ENCODE results near the gene RETREG2.
A peak's percentile ranks its signal among the peaks of the same experiment; 100 is the strongest.
"Not testable (repeated sequence)": the region's sequence is repeated elsewhere in the genome, so short reads cannot be mapped to it uniquely, and the experiment has no call there.

Gene RETREG2

DNA sequence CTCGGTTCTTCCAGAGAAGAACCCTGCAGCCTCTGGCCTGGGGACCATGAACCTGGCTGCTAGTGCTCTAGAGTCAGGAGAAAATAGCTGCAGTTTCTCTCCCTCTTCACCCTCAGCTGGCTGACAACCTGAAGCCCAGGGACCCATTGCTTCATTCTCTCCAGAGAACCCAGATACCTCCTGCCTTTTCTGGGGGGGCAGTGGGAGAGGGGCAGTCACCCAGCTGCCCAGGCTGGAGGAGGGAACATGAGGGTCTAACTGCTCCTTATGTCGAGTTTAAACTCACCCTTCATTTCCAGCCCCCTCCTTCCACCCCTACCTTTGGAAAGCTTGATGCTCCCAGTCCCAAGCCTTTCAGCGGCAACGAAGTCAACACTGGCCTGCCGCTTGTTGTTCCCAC lies 20.9 kb downstream of the RETREG2 start:
- DNase-seq, result no peak

DNA sequence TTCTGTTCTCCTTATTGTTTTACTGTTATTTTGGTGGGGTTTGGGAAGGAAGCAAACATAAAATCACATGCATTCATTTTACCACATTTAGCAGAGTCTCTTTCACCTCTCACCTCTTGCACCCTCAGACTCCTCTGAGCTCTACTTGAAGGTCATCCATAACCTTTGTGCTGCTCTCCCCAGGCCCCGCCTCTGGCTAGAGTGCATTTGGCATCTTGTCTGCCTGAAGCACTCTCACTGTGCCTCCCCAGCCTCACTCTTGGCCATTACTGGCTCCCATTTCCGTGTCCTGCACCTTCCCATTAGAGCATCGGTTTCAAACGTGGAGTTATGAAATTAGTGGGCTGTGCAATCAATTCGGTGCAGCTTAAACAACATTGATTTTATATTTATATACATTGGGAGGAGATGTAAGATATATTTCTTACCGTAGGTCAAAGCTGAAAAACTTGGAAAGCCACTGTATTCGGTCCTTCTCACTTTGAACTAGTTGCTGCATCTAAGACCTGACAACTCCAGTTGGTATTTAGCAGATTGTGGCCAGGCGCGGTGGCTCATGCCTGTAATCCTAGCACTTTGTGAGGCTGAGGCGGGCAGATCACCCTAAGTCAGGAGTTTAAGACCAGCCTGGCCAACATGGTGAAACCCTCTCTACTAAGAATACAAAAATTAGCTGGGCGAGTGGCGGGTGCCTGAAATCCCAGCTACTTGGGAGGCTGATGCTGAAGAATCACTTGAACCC lies 21.6 kb downstream of the RETREG2 start:
- no peak for DNase-seq

DNA sequence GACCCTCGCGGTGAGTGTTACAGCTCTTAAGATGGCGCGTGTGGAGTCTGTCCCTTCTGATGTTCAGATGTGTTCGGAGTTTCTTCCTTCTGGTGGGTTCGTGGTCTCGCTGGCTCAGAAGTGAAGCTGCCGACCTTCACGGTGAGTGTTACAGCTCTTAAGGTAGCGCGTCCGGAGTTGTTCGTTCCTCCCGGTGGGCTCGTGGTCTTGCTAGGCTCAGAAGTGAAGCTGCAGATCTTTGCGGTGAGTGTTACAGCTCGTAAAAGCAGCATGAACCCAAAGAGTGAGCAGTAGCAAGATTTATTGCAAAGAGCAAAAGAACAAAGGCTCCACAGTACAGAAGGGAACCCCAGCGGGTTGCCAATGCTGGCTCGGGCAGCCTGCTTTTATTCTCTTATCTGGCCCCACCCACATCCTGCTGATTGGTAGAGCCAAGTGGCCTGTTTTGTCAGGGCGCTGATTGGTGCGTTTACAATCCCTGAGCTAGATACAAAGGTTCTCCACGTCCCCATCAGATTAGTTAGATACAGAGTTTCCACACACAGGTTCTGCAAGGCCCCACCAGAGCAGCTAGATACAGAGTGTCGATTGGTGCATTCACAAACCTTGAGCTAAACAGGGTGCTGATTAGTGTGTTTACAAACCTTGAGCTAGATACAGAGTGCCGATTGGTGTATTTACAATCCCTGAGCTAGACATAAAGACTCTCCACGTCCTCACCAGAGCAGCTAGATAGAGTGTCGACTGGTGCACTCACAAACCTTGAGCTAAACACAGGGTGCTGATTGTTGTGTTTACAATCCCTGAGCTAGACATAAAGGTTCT lies 22.6 kb downstream of the RETREG2 start:
- DNase-seq, result peak; percentile 37

DNA sequence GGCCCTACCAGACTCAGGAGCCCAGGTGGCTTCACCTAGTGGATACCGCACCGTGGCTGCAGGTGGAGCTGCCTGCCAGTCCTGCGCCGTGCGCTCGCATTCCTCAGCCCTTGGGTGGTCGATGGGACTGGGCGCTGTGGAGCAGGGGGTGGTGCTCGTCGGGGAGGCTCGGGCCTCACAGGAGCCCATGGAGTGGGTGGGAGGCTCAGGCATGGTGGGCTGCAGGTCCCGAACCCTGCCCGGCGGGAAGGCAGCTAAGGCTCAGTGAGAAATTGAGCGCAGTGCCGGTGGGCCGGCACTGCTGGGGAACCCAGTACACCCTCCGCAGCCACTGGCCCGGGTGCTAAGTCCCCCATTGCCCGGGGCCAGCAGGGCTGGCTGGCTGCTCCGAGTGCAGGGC lies 23.3 kb downstream of the RETREG2 start:
- not testable (repeated sequence) for DNase-seq

DNA sequence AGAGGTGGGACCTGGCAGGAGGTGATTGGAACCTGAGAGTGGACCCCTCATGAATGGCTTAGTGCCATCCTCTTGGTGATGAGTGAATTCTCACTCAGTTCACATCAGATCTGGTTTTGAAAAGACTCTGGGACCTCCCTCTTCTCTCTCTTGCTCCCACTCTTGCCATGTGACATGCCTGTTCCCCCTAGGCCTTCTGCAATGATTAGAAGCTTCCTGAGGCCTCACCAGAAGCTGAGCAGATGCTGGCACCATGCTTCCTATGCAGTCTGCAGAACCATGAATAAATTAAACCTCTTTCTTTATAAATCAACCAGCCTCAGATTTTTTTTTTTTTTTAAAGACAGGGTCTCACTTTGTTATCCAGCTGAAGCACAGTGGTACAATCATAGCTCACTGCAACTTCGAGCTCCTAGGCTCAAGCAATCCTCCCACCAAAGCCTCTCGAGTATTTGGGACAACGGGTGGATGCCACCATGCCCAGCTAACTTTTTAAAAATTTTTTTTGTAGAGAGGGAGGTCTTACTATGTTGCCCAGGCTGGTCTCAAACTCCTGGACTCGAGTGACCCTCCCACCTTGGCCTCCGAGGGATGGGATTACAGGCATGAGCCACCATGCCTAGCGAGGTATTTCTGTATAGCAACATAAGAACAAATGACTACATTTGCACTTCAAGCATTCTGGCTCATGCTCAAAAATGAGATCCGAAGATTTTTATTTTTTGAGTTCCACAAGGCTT lies 26.5 kb downstream of the RETREG2 start:
- no peak for DNase-seq

DNA sequence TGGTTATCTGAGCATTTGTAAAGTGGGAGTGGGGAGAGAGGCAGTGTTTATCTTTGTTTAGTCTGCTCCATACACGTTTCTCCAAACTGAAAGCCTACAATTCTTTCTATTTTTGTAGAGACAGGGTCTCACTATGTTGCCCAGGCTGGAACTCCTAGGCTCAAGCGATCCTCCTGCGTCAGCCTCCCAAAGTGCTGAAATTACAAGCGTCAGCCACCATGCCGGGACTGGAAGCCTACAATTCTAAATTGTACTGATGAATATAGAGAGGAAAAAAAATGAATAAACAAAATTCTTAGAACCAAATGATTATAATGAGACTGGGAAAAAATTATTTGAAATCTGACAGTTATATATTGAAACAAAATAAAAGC lies 27.1 kb downstream of the RETREG2 start:
- DNase-seq, result no peak

DNA sequence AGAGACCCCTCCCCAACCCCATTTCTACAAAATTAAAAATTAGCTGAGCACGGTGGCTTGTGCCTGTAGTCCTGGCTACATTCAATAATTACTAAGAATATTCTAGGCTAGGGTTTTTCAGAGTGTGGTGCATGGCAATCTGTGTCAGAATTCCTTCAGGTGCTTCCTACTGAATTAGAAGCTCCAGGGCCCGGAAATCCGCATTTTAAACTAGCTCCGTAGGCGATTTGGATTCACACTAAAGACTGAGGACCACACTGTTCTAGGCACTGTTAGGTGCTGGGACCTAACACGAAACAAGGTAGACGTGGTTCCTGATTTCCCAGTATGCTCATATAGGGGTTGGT lies 27.9 kb downstream of the RETREG2 start:
- DNase-seq, result no peak

DNA sequence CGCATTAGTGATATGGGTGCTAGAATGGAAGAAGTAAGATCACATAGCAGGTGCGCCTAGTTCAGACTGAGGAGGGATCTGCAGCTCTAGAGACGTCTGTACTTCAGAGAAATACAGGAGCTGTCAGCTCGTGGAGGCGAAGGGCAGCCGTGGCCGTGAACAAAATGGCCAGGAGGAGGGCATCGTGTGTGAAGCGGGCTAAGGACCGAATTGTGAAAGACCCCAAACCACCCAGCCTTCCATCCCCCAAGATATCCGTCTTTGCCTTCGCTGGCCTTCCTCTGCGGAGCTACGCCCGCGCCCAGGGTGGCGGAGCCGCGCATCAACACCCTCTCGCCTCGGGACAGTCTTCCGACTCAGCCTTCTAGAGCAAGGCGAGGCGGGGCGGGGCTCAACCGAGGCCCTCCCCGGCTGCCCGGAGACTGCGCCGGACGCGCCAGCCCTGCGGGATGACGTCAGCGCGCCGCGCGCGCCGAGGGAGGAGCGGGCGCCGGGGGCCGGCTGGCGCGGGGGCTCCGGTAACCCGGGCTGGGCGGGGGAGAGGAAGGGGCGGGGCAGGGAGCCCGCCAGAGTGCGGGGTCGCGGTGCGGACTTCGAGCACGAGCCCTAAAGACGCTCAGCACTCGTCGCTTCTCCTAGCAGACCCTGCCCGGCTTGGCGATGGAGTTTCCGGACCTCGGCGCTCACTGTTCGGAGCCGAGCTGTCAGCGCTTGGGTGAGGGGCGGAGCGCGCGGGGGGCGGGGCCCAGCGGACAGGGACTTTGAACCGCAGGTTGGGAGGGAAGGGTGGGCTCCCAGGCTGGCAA lies 28.5 kb downstream of the RETREG2 start, which contains the start of gene ZFAND2B:
TSS of gene ZFAND2B (plus strand) at position 455 of the 806 bp plus-strand sequence. CDS start at position 661, 206 bp downstream.
- peak; percentile 96 for DNase-seq

DNA sequence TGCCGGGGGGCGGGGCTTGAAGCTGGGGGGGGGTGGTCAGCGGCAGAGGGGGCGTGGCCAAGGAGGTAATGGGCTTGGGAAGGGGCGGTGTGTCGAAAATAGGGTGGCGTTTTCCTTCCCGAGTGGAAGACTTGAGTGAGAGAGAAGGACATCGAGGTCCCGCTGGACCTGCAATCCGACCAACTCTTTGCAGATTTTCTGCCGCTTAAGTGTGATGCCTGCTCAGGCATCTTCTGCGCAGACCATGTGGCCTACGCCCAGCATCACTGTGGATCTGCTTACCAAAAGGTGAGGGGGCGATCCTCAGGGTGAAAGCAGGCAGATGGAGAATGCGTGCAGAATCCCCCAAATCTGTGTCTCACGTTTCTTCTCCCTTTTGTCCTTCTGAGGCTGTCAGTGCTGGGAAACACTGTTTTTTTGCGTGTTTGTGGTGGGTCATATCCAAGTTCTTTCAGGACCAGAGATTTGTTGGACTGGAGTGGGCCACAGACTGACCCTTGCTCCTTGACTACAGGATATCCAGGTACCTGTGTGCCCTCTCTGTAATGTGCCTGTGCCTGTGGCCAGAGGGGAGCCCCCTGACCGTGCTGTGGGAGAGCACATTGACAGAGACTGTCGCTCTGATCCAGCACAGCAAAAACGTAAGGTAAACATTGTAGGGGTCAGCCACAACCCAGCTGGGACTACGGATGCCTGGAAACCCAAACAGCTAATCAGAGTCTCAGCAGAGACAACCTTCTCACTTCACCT lies 29.2 kb downstream of the RETREG2 start:
- DNase-seq, result no peak

DNA sequence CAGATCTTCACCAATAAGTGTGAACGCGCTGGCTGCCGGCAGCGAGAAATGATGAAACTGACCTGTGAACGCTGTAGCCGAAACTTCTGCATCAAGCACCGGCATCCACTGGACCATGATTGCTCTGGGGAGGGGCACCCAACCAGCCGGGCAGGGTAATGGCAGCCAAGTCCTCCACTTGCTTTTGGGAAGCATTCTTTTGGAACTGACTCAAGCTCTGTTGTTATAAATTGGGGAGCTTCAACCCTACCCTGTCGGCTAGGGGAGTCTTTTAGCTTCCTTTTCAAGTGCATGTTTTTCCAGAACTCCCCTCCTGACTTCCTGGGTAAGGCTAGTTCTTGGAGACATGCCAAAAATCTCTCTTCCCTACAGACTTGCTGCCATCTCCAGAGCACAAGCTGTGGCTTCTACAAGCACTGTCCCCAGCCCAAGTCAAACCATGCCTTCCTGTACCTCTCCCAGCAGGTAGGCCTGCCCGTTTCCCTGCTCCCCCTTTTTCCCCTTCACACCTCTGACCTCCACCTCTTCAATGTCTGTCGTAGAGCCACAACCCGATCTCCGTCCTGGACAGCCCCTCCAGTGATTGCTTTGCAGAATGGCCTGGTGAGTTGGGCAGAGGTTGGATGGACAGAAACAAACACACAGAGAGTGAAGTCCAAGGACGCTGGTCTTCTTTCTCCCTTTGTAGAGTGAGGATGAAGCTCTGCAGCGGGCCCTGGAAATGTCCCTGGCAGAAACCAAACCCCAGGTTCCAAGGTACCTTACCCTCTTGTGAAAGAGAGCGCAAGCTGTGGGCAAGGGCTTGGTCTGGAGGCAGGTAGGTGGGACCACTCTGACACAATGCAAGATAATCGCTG lies 30.0 kb downstream of the RETREG2 start:
- no peak for DNase-seq

DNA sequence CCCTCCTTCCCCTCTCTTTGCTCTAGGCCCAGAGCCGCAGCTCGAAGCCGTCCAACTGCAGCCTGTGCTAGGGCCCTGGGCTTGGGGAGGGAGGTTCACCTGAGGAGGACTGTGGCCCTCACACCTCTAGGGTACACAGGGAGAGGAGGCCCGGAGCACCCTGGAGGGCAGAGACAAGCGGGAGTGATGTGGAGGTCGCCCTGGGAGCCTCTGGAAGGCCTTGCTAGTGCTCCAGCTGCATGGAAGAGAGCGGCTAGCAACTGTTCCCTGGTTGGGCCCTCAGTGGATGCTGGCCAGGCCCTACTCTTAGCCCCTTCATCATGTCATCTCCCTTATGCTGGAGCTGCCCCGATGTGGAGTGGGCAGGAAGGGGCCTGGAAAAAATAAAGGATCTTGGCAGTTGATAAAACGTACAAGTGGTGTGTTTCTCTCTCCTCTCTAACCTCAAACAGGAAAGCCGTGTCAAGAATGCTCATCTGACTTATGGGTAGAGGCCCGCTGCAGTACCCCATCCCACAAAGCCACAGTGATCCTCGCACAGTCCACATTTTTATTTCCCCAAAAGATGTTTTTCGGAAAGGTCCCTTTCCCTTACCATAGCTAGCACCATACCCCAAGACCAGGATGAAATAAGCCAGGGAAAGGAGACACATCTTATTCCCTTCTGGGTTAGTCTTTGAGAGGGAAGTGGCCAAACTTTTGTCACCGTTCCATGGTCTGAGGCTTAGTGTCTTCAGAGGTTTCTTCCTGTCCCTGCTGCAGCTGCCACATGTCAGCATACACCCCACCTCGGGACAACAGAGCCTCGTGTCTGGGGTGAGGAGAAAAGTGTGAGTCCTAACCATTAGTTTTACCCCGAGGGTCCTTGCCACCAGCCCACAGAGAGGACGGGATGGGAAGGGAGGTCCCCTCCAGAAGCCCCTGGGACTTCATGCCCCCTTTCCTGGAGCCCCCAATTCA lies 31.4 kb downstream of the RETREG2 start:
- DNase-seq, result no peak

DNA sequence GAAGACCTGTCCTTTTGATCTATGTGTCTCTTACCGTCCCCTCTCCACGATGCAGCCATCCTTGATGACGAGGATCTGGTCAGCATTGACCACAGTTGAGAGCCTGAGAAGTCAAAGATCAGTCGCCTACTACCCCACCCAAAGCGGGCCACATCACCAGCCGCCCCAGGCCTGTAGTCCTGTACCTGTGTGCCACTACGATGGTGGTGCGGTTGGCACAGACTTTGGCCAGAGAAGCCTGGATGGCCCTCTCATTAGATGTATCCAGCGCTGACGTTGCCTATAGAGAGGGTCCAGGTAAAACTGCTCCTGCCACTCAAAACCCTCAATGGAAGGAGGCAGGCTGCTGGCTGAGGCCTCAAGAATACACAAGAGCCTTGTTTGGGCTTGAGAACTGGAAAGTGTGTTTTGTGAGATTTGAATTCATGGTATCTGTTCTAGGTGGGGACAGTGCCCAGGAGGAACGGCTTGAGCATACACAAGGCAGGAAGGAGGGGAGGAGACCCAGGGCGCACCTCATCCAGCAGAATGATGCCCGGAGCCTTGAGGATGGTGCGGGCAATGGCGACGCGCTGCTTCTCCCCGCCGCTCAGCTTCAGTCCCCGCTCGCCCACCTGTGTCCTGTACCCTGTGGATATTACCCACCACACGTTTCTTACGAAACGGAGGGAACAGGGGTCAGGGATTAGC lies 32.3 kb downstream of the RETREG2 start:
- no peak for DNase-seq

DNA sequence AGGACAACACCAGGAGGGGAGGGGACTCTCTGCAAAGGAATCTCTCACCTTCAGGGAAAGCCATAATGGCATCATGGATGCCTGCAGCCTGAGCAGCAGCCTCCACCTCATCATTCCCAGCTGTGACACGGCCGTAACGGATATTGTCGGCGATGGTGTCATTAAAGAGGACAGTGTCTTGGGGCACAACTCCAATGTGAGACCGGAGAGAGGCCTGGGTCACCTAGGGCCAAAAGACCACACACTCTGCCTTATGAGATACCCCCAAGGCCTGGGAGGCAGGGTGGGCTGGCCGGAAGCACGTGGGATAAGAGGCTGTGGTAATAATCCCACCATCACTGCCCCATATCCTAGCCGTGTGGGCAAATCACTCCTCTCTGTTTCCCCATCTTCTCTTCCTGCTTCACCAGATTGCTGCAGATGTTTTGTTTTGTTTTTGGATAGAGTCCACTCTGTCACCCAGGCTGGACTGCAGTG lies 32.8 kb downstream of the RETREG2 start:
- no peak for DNase-seq

DNA sequence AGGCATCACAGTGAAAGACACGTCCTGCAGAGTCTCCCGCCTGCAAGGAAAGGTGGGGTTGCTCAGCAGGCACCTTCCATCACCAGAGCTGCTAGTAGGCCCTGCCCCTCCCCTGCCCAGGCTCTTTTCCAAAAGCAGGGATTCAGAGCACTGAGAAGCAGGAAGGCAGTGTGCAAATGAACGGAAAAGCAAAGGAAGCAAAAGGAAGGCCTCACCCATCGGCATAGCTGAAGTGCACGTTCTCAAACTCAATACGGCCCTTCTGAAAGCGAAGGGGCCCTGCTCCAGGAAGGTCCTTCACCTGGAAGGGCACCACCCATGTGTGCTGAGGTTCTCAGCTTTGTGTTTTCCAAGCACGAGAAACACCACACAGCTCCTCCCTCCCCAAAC lies 34.9 kb downstream of the RETREG2 start:
- DNase-seq, result no peak

DNA sequence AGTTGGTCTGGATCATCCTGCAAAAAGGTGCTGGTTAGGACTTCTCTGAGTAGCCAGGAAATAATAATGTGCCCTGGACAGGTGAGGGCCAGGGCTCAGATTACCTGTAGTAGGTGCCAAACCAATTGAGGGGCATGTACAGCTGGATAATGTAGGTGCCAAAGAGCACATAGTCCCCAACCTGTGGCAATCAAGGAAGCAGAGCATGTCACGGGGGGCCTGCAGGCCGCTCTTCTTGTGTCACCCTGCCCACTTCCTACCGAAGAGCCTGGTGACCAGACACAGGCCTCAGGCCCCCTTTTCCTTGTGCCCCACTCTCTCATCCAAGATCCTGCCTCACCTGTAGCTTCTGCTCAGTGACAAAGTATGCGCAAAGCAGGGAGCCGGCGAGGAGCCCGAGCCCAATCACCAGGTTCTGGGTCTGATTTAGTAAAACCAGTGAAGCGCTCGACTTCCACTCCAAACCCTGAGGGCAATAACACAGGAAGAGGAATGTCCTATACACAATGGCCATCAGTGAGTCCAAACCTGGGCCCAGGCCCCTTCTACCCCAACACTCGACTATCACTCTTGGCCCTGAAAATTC lies 35.5 kb downstream of the RETREG2 start:
- DNase-seq, result no peak

DNA sequence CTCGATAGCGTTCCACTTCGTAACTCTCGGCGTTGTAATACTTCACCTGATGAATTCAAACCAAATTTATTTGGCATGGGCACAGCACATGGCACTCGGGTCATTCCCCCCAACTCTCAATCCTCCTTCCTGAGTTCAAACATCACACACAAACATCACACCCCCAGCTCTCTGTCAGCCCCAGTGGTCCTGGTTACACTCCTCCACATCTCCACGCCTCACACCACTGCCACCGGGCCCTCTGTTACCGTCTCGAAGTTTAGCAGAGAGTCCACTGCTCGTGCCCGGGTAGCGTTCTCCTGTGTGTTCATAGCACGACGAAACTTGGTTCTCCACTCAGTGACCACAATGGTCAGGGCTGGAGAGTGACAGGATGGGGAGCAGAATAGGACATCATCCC lies 36.1 kb downstream of the RETREG2 start:
- no peak for DNase-seq

DNA sequence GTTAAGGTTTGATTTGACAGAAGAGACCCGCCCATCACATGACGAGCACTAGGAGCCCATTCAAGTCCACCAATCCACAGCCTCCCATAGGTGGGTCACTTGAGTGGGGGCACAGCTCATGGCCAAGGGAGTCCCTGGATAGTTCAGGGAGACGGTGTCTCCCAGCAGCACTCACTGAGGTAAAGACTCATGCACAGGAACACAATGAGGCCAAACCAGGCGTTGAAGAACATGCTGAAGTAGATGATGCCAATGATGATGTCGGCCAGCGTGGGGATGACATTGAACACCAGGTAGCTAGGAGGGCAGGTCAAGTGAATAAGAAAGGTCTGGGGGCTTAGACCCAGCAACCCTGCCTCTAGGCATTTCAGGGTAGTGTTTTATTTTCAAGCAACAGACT lies 36.7 kb downstream of the RETREG2 start:
- no peak for DNase-seq

DNA sequence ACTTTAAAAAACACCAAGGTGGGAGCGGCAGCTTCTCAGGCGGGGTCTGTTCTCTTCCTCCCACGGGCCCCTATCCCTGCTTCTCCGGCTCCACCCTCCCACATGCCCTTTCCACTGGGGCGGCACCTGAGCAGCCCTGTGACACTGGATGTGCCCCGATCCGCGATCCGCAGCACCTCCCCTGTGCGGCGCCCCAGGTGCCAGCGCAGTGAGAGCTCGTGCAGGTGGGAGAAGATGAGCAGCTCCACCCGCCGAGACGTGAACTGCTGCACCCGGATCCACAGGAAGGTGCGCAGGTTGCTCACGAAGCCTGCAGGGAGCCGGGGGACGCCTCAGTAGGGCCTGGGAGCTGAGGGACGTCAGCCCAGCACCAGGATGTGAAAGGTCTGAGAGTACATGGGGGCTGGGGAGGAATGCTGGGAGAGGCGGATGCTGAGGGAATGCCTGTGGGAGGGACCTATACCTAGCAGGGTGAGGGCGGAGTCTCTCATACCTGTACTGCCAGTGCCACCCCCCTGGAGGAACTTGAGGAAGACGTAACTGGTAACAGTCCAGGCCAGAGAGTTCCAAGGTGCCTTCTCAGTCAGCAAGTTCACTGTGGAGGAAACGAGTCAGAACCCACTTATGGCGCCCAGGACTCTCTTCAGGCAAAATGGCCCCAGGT lies 37.9 kb downstream of the RETREG2 start:
- DNase-seq, result no peak

Measured in activated CD8-positive, alpha-beta memory T cell treated with anti-CD3 and anti-CD28 coated beads, Interleukin-2, amount 50 U/mL, for 4 hours (primary cell).